NT2/D1 (cell line): Measurements from ENCODE around the gene CHAMP1.

Experiments
- YY1 ChIP-seq: IDR thresholded peaks from 2 replicates; pipeline ENCODE4 v1.6.1; 2011; ENCODE audit not compliant: insufficient read length, insufficient read depth
- ZNF274 ChIP-seq: IDR thresholded peaks from 2 replicates; pipeline ENCODE4 v1.6.1; 2011; ENCODE audit warnings: mild to moderate bottlenecking, low read depth, low read length

DNA sequence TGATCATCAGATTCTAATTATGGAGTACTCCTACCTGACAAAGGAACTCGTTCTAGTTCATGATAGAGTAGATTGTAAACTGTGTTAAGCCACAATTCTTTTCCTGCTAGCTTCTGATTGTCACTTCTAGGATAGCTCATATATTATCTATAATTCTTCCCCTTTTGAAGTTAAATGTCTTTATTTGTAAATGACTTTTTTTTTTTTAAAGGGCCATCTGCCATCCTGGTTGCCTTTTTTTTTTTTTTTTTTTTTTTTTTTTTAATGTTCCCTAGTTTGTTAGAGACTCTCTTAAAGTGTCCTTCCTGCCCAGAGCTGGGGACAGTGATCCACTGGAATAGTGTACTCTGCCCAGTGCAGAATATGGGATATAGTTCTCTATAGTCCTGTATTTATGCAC, 4.3 kb downstream of the CHAMP1 start:
- TF ChIP-seq YY1 = no peak
- TF ChIP-seq ZNF274 = no peak
